ENCODE results near the gene OR10H4.
"Not testable (repeated sequence)": the region's sequence is repeated elsewhere in the genome, so short reads cannot be mapped to it uniquely, and the experiment has no call there.

OR10H4 gene

DNA sequence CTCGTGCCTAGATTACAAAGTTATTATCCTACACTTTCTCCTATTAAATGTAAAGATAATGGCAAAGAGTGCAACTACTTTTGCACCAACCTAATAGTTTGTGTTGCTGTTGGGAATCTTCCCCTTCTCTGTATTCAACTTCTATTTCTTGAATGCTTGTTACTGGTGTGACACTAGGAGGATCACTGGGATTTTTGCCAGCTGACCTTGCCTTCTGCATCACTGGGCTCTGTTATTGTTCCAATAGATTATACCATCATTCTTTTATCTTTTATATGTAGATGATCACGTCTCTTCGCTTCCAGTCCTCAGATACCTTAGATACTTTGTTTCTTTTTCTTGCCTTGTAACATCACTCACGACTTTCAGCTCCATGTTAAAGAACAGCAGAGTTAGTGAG, 3.5 kb upstream of the OR10H4 start:
- DNase-seq = no peak

DNA sequence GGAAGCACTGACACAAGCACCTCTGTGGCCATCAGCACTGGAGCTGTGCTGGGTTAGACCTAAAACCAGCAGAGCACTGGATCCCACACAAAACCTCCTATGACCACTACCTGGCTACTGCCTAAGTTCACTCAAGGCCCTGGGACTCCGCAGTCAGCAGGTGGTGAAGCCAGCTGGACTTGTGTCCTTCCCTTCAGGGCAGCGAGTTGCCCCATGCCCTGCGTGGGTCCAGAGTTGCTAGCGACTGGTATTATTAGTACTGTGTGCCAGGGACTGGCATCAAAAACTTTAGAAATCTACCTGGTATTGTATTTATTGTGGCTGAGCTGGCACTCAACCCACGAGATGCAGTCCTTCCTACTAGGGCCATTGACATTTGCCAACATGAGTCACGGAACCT, 6.0 kb downstream of the OR10H4 start:
- no peak for DNase-seq

DNA sequence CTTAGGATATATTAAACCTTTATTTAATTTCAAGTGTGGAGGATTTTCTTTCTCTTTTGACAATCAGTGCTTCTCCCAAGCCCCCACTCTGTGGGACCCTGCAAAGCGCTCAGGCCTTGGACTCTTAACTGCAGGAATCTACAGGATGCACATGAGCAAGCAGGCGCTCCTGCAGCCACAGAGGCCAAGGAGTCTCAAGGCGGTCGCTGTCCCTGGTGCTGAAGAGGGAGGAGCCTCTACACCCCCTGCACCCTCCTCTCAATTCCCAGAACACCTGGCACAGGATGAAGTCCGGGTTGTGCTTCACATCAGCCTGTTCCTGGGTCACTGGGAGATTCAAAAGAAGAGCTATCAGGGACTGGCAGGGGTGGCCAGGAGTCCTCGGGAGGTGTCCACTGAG, 13.5 kb downstream of the OR10H4 start:
- no peak for DNase-seq

DNA sequence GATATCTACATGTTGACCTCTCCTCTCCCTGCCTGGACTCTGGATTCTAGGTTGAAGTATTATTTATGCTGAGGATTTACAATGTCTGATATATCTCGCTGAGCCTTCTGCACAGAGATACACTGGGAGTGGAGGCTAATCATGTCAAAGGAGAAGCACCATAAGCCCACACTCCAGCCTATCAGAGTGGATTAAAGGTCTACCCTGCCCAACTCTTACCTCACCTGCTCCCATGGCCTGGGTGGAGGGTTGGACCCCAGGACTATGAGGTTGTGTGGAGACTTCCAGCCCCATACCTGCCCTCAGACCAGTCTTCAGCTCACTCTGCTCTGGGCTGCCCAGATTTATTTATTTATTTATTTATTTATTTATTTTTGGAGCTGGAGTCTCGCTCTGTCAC, 15.4 kb downstream of the OR10H4 start:
- no peak for DNase-seq

DNA sequence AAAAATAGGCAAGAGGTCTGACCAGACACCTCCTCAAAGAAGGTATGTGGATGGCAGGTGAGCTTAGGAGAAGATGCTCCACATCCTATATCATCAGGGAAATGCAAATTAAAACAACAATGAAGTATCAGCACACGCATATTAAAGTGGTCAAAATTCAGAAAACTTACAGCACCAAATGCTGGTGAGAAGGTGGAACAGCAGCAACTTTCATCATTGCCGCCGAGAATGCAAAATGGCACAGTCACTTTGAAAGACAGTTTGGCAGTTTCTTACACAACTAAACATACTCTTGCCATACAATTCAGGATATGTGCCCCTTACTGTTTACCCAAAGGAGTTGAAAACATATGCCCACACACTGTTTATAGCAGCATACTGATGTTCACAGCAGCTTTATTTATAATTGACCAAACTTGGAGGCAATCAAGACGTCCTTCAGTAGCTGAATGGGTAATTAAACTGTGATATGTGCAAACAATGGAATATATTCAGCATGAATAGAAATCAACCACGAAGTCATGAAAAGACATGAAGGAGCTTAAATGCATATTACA, 22.5 kb downstream of the OR10H4 start:
- DNase-seq = no peak

DNA sequence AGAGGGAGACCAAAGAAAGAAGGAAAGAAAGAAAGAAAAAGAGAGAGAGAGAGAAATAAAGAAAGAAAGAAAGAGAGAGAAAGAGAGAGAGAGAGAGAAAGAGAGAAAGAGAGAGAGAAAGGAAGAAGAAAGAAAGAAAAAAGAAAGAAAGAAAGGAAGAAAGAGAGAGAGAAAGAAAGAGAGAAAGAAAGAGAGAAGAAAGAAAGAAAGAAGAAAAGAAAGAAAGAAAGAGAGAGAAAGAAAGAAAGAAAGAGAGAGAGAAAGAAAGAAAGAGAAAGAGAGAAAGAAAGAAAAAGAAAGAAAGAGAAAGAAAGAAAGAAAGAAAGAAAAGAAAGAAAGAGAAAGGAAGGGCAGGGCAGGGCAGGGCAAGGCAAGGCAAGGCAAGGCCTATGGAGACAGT, 23.2 kb downstream of the OR10H4 start:
- DNase-seq = not testable (repeated sequence)

DNA sequence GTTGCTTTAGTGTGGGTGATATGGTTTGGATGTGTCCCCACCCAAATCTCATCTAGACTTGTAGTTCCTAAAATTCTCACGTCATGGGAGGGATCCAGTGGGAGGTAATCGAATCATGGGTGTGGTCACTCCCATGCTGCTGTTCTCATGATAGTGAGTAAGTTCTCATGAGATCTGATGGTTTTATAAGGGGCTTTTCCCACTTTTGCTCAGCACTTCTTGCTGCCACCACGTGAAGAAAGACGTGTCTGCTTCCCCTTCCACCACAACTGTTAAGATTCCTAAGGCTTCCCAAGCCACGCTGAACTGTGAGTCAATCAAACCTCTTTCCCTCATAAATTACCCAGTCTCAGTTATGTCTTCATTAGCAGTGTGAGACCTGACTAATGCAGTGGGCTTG, 26.0 kb downstream of the OR10H4 start:
- no peak for DNase-seq

DNA sequence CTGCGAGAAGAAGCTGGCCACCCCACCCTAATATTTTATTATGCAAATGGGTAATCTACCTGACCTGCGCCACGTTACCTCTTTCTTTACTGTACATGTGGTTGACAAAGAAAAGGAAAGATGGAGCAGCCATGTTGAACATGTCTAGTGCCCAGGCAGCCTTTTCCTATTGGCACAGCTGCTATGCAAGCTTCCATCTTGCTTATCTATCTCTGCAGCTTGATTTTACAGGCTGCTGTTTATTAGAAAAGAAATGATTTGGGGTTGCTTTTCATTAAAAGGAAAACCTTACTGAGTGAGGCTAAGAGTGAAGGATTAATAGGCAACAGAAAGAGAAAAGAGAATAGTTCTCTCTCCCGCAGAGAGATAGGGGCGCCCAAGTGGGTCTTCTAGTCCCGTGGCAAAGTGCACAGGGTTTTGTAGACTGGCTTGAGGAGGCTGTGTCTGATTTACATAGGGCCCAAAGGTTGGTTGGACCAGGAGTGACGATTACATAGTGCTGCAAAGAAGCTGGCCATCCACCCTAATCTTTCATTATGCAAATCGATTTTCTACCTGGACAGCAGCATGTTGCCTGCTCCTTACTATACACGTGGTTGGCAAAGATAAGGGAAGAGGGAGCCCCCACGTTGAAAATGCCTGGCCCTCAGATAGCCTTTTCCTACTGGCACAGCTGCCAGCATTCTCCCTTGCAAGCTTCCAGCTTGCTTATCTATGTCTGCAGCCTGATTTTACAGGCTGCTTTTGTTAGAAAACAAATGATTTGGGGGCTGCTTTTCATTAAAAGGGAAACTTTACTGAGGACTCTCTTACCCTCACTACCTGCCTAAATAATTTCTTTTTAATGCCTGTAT, 28.3 kb downstream of the OR10H4 start:
- DNase-seq = no peak

DNA sequence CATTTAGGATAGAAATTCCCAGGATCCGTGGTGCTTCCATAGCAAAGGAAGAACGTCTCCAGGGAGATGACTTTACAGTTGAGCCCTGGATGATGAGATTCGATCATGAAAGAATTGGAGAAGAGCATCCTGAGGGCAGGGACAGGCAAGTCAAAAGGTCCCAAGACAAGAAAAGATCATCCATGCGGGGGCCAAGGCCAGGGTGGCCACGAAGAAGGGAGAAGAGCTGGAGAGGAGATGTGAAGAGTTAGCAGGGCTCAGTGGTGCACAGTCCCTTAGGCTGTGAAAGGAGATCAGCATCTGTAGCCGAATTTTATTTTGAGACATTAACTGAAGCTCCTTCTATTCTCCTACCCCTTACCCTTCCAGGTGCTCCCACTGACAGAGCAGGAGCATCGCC, 28.9 kb downstream of the OR10H4 start:
- DNase-seq = no peak

DNA sequence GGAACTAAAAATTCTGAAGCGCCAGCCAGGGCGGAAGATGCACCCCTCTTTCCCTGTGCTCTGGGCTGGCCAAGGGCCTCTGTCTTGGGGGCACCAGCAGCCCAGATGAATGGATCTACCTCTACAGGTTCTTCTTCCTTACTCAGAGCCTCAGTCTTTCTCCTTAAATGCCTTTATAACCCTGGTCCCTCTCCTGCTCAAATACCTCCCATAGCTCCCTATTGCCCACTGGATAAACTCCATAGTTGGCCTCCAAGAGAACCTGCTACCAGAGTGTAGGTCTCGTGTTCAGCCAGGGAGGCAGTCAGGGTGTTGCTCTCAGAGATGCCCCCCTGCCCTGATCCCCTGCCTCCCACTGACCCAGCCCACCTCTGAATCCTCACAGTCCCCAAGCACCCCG, 30.5 kb downstream of the OR10H4 start:
- no peak for DNase-seq

DNA sequence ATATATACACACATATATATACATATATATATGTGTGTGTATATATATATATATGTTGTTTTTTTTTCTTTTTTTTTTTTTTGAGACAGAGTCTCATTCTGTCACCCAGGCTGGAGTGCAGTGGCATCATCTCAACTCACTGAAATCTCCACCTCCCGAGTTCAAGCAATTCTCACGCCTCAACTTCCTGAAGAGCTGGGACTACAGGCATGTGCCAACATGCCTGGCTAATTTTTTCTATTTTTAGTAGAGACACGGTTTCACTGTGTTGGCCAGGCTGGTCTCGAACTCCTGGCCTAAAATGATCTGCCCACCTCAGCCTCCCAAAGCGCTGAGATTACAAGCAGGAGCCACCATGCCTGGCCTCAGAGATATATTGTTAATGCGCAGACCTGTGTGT, 37.0 kb downstream of the OR10H4 start:
- not testable (repeated sequence) for DNase-seq

DNA sequence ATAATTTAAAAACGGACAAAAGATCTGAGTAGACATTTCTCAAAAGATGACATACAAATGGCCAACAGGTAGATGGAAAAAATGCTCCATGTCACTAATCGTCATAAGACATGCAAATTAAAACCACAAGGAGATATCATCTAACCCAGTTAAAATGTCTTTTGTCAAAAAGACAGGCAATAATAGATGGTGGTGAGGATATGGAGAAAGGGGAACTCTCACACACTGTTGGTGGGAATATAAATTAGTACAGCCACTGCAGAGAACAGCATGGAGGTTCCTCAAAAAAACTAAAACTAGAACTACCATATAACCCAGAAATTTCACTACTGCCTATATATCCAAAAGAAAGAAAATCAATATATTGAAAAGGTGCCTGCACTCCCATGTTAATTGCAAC, 37.9 kb downstream of the OR10H4 start:
- DNase-seq = no peak

DNA sequence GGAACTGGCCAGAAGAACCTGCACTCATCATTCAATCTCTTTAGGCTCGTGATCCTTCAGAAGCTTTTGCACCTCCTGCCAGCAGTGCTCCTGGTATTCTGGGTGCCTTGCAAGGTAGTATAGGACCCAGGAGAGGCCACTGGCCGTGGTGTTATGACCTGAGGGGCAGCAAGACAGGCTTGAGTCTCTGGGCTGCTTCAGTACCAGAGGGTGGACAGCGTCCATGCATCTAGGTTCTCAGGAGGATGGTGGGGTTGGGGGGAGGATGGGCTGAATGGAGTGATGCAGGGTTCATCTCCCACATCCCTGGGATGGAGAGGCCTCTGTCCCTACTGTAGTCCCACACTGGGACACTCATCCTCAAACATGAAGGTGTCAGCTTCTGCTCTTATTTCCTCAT, 41.1 kb downstream of the OR10H4 start:
- no peak for DNase-seq

DNA sequence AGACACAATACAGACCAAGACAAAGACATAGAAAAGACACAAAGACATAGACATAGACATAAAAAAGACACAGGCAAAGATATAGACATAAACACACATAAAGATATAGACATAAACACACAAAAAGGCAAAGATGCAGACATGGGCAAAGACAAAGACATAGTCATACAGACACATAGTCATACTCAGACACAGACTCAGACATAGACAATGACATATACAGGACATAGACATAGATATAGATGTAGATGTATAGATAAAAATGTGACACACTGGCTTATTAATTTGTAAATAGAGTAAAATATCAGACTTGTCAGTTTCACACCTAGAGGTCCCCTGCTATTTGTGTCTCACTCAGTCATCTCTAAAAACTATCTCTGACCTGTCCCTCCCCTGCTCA, 42.8 kb downstream of the OR10H4 start:
- DNase-seq = no peak

DNA sequence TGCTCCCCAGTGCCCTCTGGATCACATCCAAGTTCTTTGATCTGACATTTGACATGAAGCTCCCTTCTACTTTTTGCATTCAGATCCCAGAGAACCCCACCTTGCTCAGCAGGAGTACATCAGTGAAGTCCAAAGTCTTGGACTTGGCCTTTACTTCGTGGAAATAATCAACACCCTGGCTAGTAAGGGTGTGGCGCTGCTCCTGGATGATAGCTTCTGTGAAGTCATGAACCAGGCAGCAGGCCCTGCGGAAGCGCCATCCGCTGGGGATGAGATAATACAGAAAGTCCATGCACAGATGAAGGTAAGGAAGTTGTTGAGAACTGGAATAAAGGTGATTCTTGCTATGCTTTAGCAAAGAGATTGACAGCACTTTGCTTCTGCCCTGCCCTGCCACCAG, 43.2 kb downstream of the OR10H4 start:
- DNase-seq = no peak

DNA sequence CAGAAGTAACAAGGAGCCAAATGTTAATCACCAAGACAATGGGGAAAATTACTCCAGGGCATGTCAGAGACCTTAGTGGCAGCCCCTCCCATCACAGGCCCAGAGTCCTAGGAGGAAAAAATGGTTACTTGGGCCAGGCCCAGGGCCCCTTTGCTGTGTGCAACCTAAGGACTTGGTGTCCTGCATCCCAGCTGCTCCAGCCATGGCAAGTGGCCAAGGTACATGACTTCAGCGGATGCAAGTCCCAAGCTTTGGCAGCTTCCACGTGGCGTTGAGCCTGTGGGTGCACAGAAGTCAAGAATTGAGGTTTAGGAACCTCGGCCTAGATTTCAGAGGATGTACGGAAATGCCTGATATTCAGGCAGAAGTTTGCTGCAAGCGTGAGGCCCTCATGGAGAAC, 46.7 kb downstream of the OR10H4 start:
- DNase-seq = no peak

DNA sequence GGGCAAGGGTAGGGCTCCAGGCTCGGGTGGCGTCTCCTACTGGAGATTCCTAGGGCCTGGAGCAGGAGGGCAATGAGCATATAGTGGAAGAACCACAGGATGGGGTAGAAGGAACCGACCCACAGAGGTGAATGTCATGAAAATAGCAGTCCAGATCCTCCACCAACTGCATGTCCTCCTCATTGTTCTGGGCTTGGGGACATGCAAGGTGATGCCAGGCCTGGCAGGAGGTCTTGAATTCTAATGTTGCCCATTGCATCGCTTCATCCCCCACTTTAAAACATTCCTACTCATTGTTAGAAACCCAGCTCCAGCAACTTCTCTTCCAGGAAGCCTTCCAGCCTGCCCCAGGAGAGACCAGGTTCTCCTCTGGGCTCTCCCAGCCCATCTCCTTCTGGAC, 49.4 kb downstream of the OR10H4 start:
- no peak for DNase-seq

Data from 8988T (cell line).